Activated CD4-positive, alpha-beta T cell treated with anti-CD3 and anti-CD28 coated beads, Interleukin-2, amount 10 ng/mL, durations not matched to agents 7 days and 5 days (primary cell): ENCODE measurements around the gene TBXA2R. TPM values are rescaled to one million over a fixed set of nuclear protein-coding genes. Genes with fewer than 3 reads are reported as not detected.

Experiments
- CTCF ChIA-PET: fragments of 350-600 bp; sonication (Branson Sonifier 250); formaldehyde crosslinking; loops from one replicate; lab custom pipeline; 2021; ENCODE audit warnings: antibody characterized with exemption; lab: Charles Lee
- POLR2A ChIA-PET: fragments of 350-600 bp; sonication (Branson Sonifier 250); formaldehyde crosslinking; loops from one replicate; lab custom pipeline; 2021; ENCODE audit warnings: antibody characterized with exemption; lab: Charles Lee
- DNase-seq: peaks from one replicate; pipeline ENCODE4 v3.0.0-alpha.2; 2020
- H3K27ac Mint-ChIP-seq: one replicate; pipeline ENCODE4 v1.8.0; 2021; ENCODE audit warnings: mild to moderate bottlenecking, moderate library complexity, mixed read lengths
- H3K27me3 Mint-ChIP-seq: one replicate; pipeline ENCODE4 v1.8.0; 2021; ENCODE audit warnings: mixed read lengths
- H3K36me3 Mint-ChIP-seq: one replicate; pipeline ENCODE4 v1.8.0; 2021; ENCODE audit warnings: low read depth, mixed read lengths
- H3K4me1 Mint-ChIP-seq: one replicate; pipeline ENCODE4 v1.8.0; 2021; ENCODE audit warnings: mixed read lengths
- H3K4me3 Mint-ChIP-seq: one replicate; pipeline ENCODE4 v1.8.0; 2021; ENCODE audit warnings: mild to moderate bottlenecking, moderate library complexity, mixed read lengths
- H3K9me3 Mint-ChIP-seq: one replicate; pipeline ENCODE4 v1.8.0; 2021; ENCODE audit warnings: mixed read lengths
- total RNA-seq, 2 experiments: library from RNA; stranded (reverse); gene quantifications; one replicate each; pipeline ENCODE4 v1.2.3, GENCODE V29; 2021

The TBXA2R gene
- total RNA-seq, 2 experiments from 2014 or later = 0.92 to 1.00 TPM

GRCh38 chr19:3621689-3622088, 15.0 kb upstream of the TBXA2R start:
- Mint-ChIP-seq H3K4me3 (no peak overlapping the region), H3K27ac (no peak overlapping the region), H3K4me1 (peaks cover 33% of the 10 kb centered on the region), H3K27me3 (no peaks in the 10 kb centered on the region), H3K36me3 (peaks cover 12% of the 10 kb centered on the region), H3K9me3 (no peaks in the 10 kb centered on the region)
- ChIA-PET CTCF (interaction anchor here (1.5 to 1.7 kb wide), 2 partner anchors 14 to 75 kb away, joined by 3 to 4 read pairs; no protein-coding TSS in a partner anchor), POLR2A (no interaction called here)
- no peak for DNase-seq

DNA sequence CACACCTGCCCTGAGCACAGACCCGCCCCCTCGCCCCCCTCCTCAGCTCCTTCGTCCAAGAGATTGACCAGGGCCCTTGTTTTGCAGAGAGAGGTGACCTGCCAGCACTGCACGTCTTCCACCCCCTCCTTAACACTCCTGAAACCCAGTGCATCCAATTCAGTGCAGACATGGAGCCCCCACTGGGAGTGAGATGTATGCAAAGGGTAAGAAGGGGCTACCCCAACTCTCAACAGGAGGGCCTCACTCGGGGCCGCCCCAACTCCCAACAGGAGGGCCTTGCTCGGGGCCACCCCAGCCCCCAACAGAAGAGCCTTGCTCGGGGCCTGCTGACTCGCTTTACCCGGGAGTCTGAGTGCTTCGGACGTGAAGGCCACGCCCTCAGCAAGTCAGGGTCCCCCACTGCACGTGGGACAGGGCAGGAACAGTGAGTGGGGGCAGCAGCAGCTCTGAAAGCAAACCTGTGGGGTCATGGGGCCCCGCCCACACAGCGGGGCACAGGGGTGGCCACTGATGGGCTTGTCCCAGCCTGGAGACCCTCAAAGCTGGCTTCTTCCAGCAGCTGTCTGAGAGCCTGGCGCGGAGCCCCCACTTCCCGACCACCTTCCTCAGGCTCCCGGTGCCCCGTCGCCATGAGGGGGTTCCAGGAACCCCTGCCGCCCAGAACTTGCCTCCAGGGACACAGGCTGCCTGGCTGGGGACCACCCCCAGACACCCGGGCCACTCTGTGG, 14.3 kb upstream of the TBXA2R start:
- H3K27me3 Mint-ChIP-seq = no peaks in the 10 kb centered on the region
- DNase-seq = no peak
- ChIA-PET POLR2A (no interaction called here), CTCF (interaction anchor here (1.5 kb wide), 1 partner anchor 13 kb away, joined by 4 read pairs; no protein-coding TSS in a partner anchor)
- H3K4me3 Mint-ChIP-seq = no peak overlapping the region
- peak overlapping the region; percentile 31 for H3K27ac Mint-ChIP-seq
- peaks cover 12% of the 10 kb centered on the region for H3K36me3 Mint-ChIP-seq
- H3K4me1 Mint-ChIP-seq = peaks cover 28% of the 10 kb centered on the region
- no peaks in the 10 kb centered on the region for H3K9me3 Mint-ChIP-seq

GRCh38 chr19:3620145-3620816, 13.6 kb upstream of the TBXA2R start:
- peaks cover 12% of the 10 kb centered on the region for H3K36me3 Mint-ChIP-seq
- POLR2A ChIA-PET = no interaction called here
- peaks cover 24% of the 10 kb centered on the region for H3K4me1 Mint-ChIP-seq
- H3K9me3 Mint-ChIP-seq = no peaks in the 10 kb centered on the region
- CTCF ChIA-PET = interaction anchor here (0.5 kb wide), 1 partner anchor 87 kb away, joined by 3 read pairs; no protein-coding TSS in a partner anchor
- no peak overlapping the region for H3K27ac Mint-ChIP-seq
- no peaks in the 10 kb centered on the region for H3K27me3 Mint-ChIP-seq
- no peak overlapping the region for H3K4me3 Mint-ChIP-seq
- no peak for DNase-seq

DNA sequence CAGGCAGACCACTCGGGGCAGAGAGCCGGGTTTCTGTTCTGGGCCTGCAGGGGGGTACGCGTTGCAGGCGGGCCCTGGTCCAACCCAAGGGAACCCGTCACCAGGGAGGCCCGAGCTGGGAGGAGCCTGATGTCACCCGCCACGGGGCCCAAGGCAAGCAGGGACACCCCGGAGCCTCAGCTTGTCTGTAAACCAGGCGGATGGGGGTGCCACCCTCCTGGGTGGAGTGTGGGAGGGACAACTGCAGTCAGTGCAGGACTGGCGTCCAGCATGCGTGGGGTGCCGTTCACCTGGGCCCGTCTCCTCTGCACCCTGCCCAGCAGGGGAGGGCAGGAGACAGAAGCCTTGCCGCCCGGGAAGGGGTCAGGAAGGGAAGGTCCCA, 12.9 kb upstream of the TBXA2R start:
- H3K9me3 Mint-ChIP-seq = no peaks in the 10 kb centered on the region
- peaks cover 12% of the 10 kb centered on the region for H3K36me3 Mint-ChIP-seq
- ChIA-PET POLR2A (no interaction called here), CTCF (interaction anchor here (0.5 to 1.3 kb wide), 2 partner anchors 9 to 88 kb away, joined by 3 to 6 read pairs; no protein-coding TSS in a partner anchor)
- no peaks in the 10 kb centered on the region for H3K27me3 Mint-ChIP-seq
- H3K27ac Mint-ChIP-seq = no peak overlapping the region
- H3K4me3 Mint-ChIP-seq = no peak overlapping the region
- DNase-seq = no peak
- H3K4me1 Mint-ChIP-seq = peaks cover 21% of the 10 kb centered on the region

- Mint-ChIP-seq H3K36me3 (peaks cover 12% of the 10 kb centered on the region), H3K27ac (no peak overlapping the region), H3K9me3 (no peaks in the 10 kb centered on the region), H3K4me3 (no peak overlapping the region), H3K4me1 (peaks cover 15% of the 10 kb centered on the region), H3K27me3 (no peaks in the 10 kb centered on the region)
- no peak for DNase-seq
- ChIA-PET CTCF (interaction anchor here (1.3 kb wide), 1 partner anchor 10 kb away, joined by 6 read pairs; no protein-coding TSS in a partner anchor), POLR2A (no interaction called here)
These were observed 12.3 kb upstream of the TBXA2R start for GRCh38 chr19:3618811-3619630.

- no peaks in the 10 kb centered on the region for H3K9me3 Mint-ChIP-seq
- DNase-seq = peak; percentile 47
- H3K27me3 Mint-ChIP-seq = no peaks in the 10 kb centered on the region
- H3K4me1 Mint-ChIP-seq = peaks cover 14% of the 10 kb centered on the region
- CTCF ChIA-PET = interaction anchor here (1.3 kb wide), 1 partner anchor 11 kb away, joined by 6 read pairs; no protein-coding TSS in a partner anchor
- POLR2A ChIA-PET = no interaction called here
- no peak overlapping the region for H3K27ac Mint-ChIP-seq
- no peak overlapping the region for H3K4me3 Mint-ChIP-seq
- H3K36me3 Mint-ChIP-seq = peaks cover 12% of the 10 kb centered on the region
These were observed 11.6 kb upstream of the TBXA2R start for GRCh38 chr19:3618144-3618810.

DNA sequence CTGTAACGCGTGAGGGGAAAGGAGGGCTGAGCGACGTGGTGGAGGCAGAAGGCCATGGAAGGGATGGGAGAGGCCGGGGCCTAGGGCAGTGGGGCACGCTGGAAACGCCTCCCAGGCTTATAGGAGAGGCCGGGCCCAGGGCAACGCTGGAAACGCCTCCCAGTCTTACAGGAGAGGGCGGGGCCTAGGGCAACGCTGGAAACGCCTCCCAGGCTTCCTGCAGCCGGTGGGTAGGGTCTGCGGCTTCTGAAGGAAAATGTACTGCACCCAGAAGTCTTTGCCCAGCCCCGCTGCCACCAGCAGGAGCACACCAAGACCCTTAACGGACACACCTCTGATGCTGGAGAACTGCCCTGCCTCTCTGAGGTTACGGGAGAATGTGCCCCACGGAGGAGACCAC, 10.8 kb upstream of the TBXA2R start:
- peaks cover 9% of the 10 kb centered on the region for H3K36me3 Mint-ChIP-seq
- H3K27ac Mint-ChIP-seq = peak overlapping the region; percentile 54
- POLR2A ChIA-PET = no interaction called here
- CTCF ChIA-PET = no interaction called here
- peaks cover 13% of the 10 kb centered on the region for H3K4me1 Mint-ChIP-seq
- H3K4me3 Mint-ChIP-seq = no peak overlapping the region
- H3K27me3 Mint-ChIP-seq = no peaks in the 10 kb centered on the region
- peak; percentile 61 for DNase-seq
- H3K9me3 Mint-ChIP-seq = no peaks in the 10 kb centered on the region

GRCh38 chr19:3615524-3616135, 9.0 kb upstream of the TBXA2R start:
- peaks cover 11% of the 10 kb centered on the region for H3K36me3 Mint-ChIP-seq
- DNase-seq = no peak
- ChIA-PET CTCF (no interaction called here), POLR2A (no interaction called here)
- H3K4me3 Mint-ChIP-seq = no peak overlapping the region
- H3K9me3 Mint-ChIP-seq = no peaks in the 10 kb centered on the region
- H3K27ac Mint-ChIP-seq = no peak overlapping the region
- no peaks in the 10 kb centered on the region for H3K27me3 Mint-ChIP-seq
- peaks cover 13% of the 10 kb centered on the region for H3K4me1 Mint-ChIP-seq

GRCh38 chr19:3614858-3615505, 8.3 kb upstream of the TBXA2R start:
- Mint-ChIP-seq H3K36me3 (peaks cover 11% of the 10 kb centered on the region), H3K27ac (no peak overlapping the region), H3K27me3 (no peaks in the 10 kb centered on the region), H3K4me1 (peaks cover 13% of the 10 kb centered on the region), H3K9me3 (no peaks in the 10 kb centered on the region), H3K4me3 (no peak overlapping the region)
- no peak for DNase-seq
- POLR2A ChIA-PET = no interaction called here
- CTCF ChIA-PET = no interaction called here

- Mint-ChIP-seq H3K4me1 (peaks cover 15% of the 10 kb centered on the region), H3K36me3 (peaks cover 8% of the 10 kb centered on the region), H3K27me3 (no peaks in the 10 kb centered on the region), H3K4me3 (no peak overlapping the region), H3K9me3 (no peaks in the 10 kb centered on the region), H3K27ac (no peak overlapping the region)
- ChIA-PET POLR2A (no interaction called here), CTCF (interaction anchor here (1.0 kb wide), 1 partner anchor 309 kb away, joined by 3 read pairs; no protein-coding TSS in a partner anchor)
- no peak for DNase-seq
These were observed 7.4 kb upstream of the TBXA2R start for GRCh38 chr19:3613818-3614661.
